ENCODE data around the gene PCDHGB4. TPM values are rescaled to one million over a fixed set of nuclear protein-coding genes. Genes with fewer than 3 reads are reported as not detected.
"Not testable (repeated sequence)": the region's sequence is repeated elsewhere in the genome, so short reads cannot be mapped to it uniquely, and the experiment has no call there.

Gene PCDHGB4
- total RNA-seq, 2 donors from 2014 or later: 0.06 to 0.08 TPM

GRCh38 chr5:141402553-141403243, 15.2 kb downstream of the PCDHGB4 start, which contains the start of gene PCDHGA9:
Gene PCDHGA9 (plus strand): TSS chr5:141402778. CDS start chr5:141402953, 175 bp downstream.
- H3K4me3 Mint-ChIP-seq: peak within 1 kb of the TSS; percentile 36
- peaks cover 58% of the 10 kb centered on the region for H3K27me3 Mint-ChIP-seq
- H3K9me3 Mint-ChIP-seq: peaks cover 4% of the 10 kb centered on the region
- H3K4me1 Mint-ChIP-seq: no peaks in the 10 kb centered on the region
- ATAC-seq (replicated peaks): no peak
- peaks cover 6% of the 10 kb centered on the region for H3K36me3 Mint-ChIP-seq (ENCODE audit: low read depth)
- no peak within 1 kb of the TSS for H3K27ac Mint-ChIP-seq

- ATAC-seq (replicated peaks): no peak
- peaks cover 6% of the 10 kb centered on the region for H3K36me3 Mint-ChIP-seq (ENCODE audit: low read depth)
- peaks cover 8% of the 10 kb centered on the region for H3K9me3 Mint-ChIP-seq
- no peak overlapping the region for H3K4me3 Mint-ChIP-seq
- no peaks in the 10 kb centered on the region for H3K4me1 Mint-ChIP-seq
- no peak overlapping the region for H3K27ac Mint-ChIP-seq
- H3K27me3 Mint-ChIP-seq: peaks cover 62% of the 10 kb centered on the region
Observed at GRCh38 chr5:141403387-141403786, 15.9 kb downstream of the PCDHGB4 start.

- Mint-ChIP-seq H3K27me3 (peaks cover 49% of the 10 kb centered on the region), H3K4me3 (peak within 1 kb of the TSS; percentile 45), H3K9me3 (peaks cover 15% of the 10 kb centered on the region), H3K36me3 (ENCODE audit: low read depth) (peaks cover 14% of the 10 kb centered on the region)
- H3K4me1 Mint-ChIP-seq; H3K27ac Mint-ChIP-seq; ATAC-seq (replicated peaks): not testable (repeated sequence)
Observed at GRCh38 chr5:141407790-141408505, 20.4 kb downstream of the PCDHGB4 start, which contains the start of gene PCDHGB6. Gene PCDHGB6 (plus strand): TSS chr5:141408021. CDS start chr5:141408203, 182 bp downstream.

- H3K27me3 Mint-ChIP-seq: peaks cover 49% of the 10 kb centered on the region
- ATAC-seq (replicated peaks): no peak
- peaks cover 15% of the 10 kb centered on the region for H3K9me3 Mint-ChIP-seq
Observed at GRCh38 chr5:141409598-141410306, 22.3 kb downstream of the PCDHGB4 start.

GRCh38 chr5:141411575-141411974, 24.1 kb downstream of the PCDHGB4 start:
- H3K27me3 Mint-ChIP-seq: peaks cover 46% of the 10 kb centered on the region
- ATAC-seq (replicated peaks): no peak

More at GRCh38 chr5:141409598-141410306, 22.3 kb downstream of the PCDHGB4 start:
- Mint-ChIP-seq H3K4me1 (peaks cover 4% of the 10 kb centered on the region), H3K36me3 (ENCODE audit: low read depth) (peaks cover 29% of the 10 kb centered on the region), H3K4me3 (no peak overlapping the region), H3K27ac (no peak overlapping the region)

GRCh38 chr5:141412854-141413539, 25.5 kb downstream of the PCDHGB4 start, which contains the start of gene PCDHGA10:
Gene PCDHGA10 (plus strand): TSS chr5:141412987. CDS start chr5:141413176, 189 bp downstream.
- peak within 1 kb of the TSS; percentile 22 for H3K27ac Mint-ChIP-seq

More at GRCh38 chr5:141411575-141411974, 24.1 kb downstream of the PCDHGB4 start:
- Mint-ChIP-seq H3K9me3 (peaks cover 15% of the 10 kb centered on the region), H3K36me3 (ENCODE audit: low read depth) (peaks cover 29% of the 10 kb centered on the region), H3K4me1 (peaks cover 4% of the 10 kb centered on the region), H3K27ac (no peak overlapping the region), H3K4me3 (no peak overlapping the region)

GRCh38 chr5:141413540-141414069, 26.1 kb downstream of the PCDHGB4 start:
- Mint-ChIP-seq H3K36me3 (ENCODE audit: low read depth) (peaks cover 39% of the 10 kb centered on the region), H3K4me1 (peaks cover 4% of the 10 kb centered on the region), H3K27ac (no peak overlapping the region), H3K4me3 (peak overlapping the region; percentile 76), H3K27me3 (peaks cover 45% of the 10 kb centered on the region), H3K9me3 (peaks cover 11% of the 10 kb centered on the region)
- ATAC-seq (replicated peaks): no peak

More at GRCh38 chr5:141412854-141413539, 25.5 kb downstream of the PCDHGB4 start, which contains the start of gene PCDHGA10:
- H3K4me3 Mint-ChIP-seq: peak within 1 kb of the TSS; percentile 76
- H3K4me1 Mint-ChIP-seq: peaks cover 4% of the 10 kb centered on the region
- peaks cover 43% of the 10 kb centered on the region for H3K27me3 Mint-ChIP-seq
- H3K36me3 Mint-ChIP-seq (ENCODE audit: low read depth): peaks cover 33% of the 10 kb centered on the region
- ATAC-seq (replicated peaks): peak; percentile 70
- peaks cover 15% of the 10 kb centered on the region for H3K9me3 Mint-ChIP-seq

- Mint-ChIP-seq H3K27me3 (peaks cover 43% of the 10 kb centered on the region), H3K4me3 (peak overlapping the region; percentile 76), H3K36me3 (ENCODE audit: low read depth) (peaks cover 34% of the 10 kb centered on the region)
- not testable (repeated sequence) for H3K27ac Mint-ChIP-seq; ATAC-seq (replicated peaks); H3K4me1 Mint-ChIP-seq; H3K9me3 Mint-ChIP-seq
Observed at GRCh38 chr5:141414548-141415274, 27.2 kb downstream of the PCDHGB4 start.

- not testable (repeated sequence) for H3K27ac Mint-ChIP-seq; ATAC-seq (replicated peaks); H3K4me1 Mint-ChIP-seq; H3K9me3 Mint-ChIP-seq
- Mint-ChIP-seq H3K27me3 (peaks cover 44% of the 10 kb centered on the region), H3K36me3 (ENCODE audit: low read depth) (peaks cover 31% of the 10 kb centered on the region), H3K4me3 (peak overlapping the region; percentile 6)
Observed at GRCh38 chr5:141415275-141415618, 27.7 kb downstream of the PCDHGB4 start.

GRCh38 chr5:141417494-141418172, 30.1 kb downstream of the PCDHGB4 start, which contains the start of gene PCDHGB7:
Gene PCDHGB7 (plus strand): TSS chr5:141417677. CDS start chr5:141417860, 183 bp downstream.
- H3K27ac Mint-ChIP-seq, H3K4me1 Mint-ChIP-seq, H3K9me3 Mint-ChIP-seq: not testable (repeated sequence)
- H3K36me3 Mint-ChIP-seq (ENCODE audit: low read depth): peaks cover 44% of the 10 kb centered on the region
- peaks cover 62% of the 10 kb centered on the region for H3K27me3 Mint-ChIP-seq
- ATAC-seq (replicated peaks): peak; percentile 76
- peak within 1 kb of the TSS; percentile 51 for H3K4me3 Mint-ChIP-seq

- no peak overlapping the region for H3K4me3 Mint-ChIP-seq
Observed at GRCh38 chr5:141419074-141419880, 31.8 kb downstream of the PCDHGB4 start.

More at GRCh38 chr5:141419074-141419880, 31.8 kb downstream of the PCDHGB4 start:
- Mint-ChIP-seq H3K27ac (no peak overlapping the region), H3K36me3 (ENCODE audit: low read depth) (peaks cover 30% of the 10 kb centered on the region), H3K4me1 (no peaks in the 10 kb centered on the region), H3K9me3 (no peaks in the 10 kb centered on the region), H3K27me3 (peaks cover 60% of the 10 kb centered on the region)
- ATAC-seq (replicated peaks): no peak
